ENCODE data around the gene EPN2. TPM values are rescaled to one million over a fixed set of nuclear protein-coding genes. Genes with fewer than 3 reads are reported as not detected.

The EPN2 gene
- polyA plus RNA-seq, 1 donor = 28.8 TPM

DNA sequence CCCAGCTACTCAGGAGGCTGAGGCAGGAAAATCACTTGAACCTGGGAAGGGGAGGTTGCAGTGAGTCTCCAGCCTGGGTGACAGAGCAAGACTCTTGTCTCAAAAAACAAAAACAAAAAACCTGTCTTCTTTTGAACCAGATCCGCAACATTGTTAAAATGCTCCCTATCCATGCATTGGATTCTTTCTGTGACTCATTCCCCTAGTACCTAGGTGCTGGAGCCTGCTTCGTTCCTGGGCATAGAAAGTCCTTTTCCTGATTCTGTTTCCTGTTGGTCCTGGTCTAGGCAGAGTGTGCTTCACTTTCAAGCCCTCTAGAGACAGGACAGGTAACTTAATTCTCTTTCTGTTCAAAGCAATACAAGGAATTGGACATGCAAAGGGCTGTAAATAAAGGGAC lies 5.2 kb downstream of the EPN2 start:
- DNase-seq = no peak

DNA sequence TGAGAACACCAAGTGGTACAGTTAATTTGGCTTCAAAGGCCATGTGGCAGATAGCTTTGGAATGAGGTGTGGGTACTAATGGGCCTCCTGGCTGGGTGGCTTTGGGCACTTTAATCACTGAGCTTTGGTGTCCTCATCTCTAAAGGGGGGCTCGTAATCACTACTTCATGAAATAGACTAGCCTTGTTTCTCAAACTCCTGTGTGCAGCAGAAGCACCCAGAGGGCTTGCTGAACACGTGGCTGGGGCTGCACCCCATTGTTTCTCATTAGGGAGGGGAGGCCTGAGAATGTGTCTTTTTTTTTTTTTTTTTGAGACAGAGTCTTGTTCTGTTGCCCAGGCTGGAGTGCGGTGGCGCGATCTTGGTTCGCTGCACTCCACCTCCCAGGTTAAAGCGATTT lies 5.8 kb downstream of the EPN2 start:
- no peak for DNase-seq

GRCh38 chr17:19243838-19244237 lies 6.7 kb downstream of the EPN2 start:
- no peak for DNase-seq

DNA sequence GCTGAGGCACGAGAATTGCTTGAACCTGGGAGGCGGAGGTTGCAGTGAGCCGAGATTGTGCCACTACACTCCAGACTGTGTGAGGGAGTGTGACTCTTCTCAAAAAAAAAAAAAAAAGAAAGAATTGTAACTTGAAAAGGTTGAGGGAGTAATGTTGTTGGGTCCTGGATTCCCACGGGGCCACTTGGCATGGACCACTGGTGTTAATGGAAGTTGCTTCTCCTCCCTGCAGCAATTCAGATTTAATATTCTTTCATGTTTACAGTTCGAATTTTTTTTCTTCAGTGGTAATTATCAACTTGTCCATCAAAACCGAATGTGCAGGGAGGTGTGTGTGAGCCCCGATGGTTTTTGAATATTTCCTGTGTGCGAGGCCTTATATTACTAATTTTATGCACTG lies 7.2 kb downstream of the EPN2 start:
- DNase-seq = no peak

- DNase-seq = no peak
Measured at GRCh38 chr17:19244781-19245180, 7.6 kb downstream of the EPN2 start.

DNA sequence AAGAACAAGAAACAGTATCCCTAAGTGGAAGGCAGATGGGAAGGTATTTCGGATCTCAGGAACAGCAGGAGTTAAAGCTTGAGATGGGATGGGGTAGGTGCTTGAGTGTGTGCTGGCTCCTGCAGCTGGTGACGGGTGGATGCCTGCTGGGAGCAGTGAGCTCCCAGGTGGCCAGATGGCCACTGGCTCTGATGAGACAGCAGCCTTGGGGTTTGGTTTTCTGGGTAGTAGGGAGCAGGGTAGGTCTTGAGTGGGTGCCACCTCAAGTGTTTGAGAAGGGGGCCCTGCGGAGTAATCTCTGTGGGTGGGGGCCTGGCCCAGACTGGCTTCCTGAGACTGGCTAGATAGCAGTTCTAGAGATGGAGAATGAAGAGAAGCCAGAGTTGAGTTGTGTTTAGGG lies 10.3 kb downstream of the EPN2 start:
- no peak for DNase-seq

- DNase-seq = no peak
Measured at GRCh38 chr17:19248151-19248927, 11.2 kb downstream of the EPN2 start.

DNA sequence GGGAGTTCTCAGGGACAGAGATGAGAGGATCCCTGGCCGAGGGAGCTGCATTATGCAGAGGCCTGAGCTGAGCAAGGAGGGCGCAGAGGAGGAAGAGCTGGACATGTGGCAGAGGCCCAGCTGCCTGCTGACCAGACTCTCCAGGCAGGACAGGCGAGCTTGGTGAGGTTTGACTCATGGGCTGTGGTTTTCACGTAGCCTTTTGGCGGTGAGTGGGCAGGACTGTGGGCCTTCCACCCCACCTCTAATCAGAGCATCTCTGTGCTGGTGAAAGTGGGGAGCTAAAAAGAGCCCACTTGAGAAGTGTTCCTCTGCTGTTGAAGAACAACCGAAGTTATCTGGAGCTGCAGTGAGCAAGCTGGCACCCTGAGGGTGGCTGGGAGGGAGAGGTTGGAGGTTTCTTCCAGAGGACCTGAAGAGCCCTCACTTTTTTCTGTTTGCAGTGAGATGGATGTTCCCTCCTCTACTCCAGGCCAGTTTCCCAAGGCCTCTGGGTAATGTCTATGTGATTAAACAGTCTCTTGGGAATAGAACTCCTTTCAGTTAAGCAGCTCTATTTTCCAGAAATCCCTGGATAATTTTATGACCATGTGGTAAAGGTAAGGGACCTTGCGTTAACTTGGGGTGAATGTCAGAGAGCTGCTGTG lies 11.9 kb downstream of the EPN2 start:
- DNase-seq = no peak

DNA sequence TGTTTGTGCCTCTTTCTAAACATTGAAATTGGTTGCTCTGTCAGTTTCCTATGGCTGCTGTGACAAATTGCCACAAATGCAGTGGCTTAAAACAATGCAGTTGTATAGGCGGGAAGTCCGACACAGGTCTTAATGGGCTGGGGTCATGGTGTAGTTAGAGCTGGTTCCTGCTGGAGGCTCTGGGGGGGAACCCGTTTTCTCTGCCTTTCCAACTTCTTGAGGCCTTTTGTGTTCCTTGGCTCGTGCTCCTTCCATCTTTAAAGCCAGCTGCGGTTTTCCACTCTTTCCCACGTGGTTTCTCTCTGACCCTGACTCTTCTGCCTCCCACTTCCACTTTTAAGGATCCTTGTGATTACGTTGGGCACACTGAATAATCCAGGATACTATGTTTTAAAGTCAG lies 12.5 kb downstream of the EPN2 start:
- DNase-seq = no peak

- DNase-seq = no peak
Measured at GRCh38 chr17:19250421-19251173, 13.4 kb downstream of the EPN2 start.

DNA sequence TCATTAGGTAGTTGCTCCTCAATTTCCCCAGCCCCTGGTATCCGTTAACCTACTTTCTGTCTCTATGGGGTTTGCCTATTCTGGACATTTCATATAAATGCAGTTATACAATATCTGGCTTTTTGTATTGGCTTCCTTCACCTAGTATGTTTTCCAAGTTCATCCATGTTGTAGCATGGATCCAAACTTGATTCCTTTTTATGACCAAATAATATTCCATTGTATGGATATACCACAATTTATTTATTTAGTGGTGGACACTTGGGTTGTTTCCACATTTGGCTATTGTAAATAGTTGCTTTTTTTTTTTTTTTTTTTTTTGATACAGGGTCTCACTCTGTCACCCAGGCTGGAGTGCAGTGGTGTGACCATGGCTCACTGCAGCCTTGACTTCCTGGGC lies 15.9 kb downstream of the EPN2 start:
- no peak for DNase-seq

DNA sequence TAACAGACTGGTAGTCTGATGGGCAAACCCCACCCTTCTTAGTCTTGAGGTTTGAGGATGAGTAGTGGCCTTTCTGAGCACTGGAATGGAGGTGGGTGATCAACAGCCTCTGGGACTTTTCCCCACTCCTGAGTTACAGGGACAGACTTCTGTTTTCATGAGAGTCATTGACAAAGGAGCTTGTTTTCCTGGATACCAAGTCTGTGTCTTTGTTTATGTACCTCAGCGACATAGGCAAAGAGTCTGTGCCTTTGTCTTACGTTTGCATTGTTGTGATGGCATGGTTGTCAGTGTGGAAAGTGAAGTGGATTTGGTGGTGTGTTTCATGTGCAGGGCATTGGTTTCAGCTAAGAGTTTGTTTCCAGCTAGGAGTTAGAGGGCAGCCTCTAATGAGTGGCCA lies 17.5 kb downstream of the EPN2 start:
- no peak for DNase-seq

GRCh38 chr17:19255279-19255678 lies 18.1 kb downstream of the EPN2 start:
- DNase-seq = no peak

DNA sequence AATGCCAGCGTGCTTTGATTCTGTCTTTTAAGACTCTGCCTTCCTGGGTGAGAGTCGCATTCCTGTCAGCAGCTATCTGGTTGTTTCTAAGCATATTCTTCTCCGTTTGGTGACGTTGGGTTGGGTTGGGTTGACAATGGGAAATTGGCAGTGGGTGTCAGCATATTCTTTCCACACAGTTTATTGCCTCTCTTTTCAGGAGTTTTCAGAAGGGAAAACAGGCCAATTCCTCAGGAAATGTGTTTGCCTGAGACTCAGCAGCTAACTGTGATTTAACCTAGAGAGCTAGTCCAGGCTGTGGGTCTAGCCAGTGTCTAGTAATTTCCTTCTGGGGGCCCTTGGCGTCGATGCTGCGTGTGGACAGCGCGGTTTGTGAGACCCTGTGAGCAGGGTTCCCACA lies 21.2 kb downstream of the EPN2 start:
- DNase-seq = no peak

- DNase-seq = no peak
Measured at GRCh38 chr17:19260958-19261357, 23.8 kb downstream of the EPN2 start.

- no peak for DNase-seq
Measured at GRCh38 chr17:19261426-19261825, 24.3 kb downstream of the EPN2 start.

- no peak for DNase-seq
Measured at GRCh38 chr17:19262650-19263631, 25.8 kb downstream of the EPN2 start.

DNA sequence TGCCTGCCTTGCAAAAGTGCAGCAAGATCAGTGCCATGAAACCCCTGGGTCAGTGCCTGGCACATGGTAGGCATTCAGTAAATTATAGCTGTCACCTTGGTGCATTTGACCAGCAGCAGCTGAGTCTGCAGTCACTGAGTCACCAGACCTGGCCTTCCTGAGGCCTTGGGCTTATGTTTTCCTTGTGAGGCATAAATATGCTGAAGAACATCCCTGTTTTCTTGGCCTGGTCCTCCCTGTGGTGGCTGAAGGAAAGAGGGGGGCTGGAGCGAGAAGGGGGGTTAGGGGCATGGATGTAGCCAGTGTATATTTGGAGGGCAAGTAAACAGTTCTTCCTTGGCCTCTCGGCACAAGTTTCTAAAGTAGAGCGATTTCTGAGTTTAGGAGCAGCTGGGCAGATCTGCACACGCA lies 26.5 kb downstream of the EPN2 start:
- no peak for DNase-seq

GRCh38 chr17:19264268-19264667 lies 27.1 kb downstream of the EPN2 start:
- no peak for DNase-seq

DNA sequence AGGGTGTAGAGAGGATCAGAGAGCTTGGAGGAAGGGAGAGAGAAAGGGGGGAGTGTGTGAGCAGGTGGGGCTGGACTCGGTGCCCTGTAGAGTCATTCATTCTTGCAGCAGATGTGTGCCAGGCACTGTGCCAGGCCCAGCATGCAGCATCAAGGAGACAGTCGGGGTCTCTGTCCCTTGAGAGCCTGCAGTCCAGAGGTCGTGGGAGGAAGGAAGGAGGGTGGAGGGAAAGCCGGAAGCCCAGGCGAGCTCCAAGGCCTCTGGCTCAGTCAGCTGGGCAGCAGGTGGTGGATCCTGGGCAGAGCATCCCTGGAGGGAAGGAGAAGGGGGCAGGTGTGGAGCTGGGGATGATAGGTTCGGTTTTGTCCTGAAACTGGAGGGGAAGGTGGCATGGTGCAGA lies 27.5 kb downstream of the EPN2 start:
- no peak for DNase-seq

DNA sequence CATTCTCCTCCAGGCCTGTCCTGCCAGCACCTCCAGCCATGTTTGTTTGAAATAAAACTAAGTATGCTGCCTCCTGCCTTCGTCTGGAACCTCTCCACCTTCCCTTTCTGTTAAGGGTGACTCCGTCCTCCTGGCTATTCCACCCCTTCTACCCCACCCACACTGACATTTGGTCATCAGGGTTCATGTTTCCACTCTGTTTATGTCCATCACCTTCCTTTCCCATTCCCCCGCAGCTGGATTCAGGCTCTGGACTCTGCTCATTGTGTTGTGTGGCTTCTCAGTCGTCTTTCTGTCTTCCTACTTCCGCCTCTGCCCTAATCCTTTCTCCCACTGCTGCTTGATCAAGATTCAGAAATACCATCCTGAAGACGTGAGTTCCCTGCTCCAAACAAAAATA lies 28.6 kb downstream of the EPN2 start:
- no peak for DNase-seq

DNA sequence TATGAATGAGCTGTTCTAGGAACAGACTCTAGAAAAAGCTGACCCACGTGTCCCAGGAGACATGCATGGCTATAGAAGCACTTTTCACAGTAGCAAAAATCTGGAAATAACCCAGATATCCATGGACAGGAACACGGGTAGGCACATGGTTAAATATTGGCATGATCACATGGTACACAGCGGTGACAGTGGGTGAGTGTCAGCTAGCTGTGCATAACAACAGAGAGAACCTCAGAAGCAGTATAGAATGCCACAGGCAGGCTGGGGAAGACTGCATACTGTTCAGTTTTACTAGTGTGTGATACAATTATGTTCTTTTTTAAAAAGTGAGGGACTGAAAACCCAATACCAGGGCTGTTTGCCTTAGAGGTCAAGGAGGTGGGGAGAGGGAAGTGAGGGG lies 31.4 kb downstream of the EPN2 start:
- no peak for DNase-seq

GRCh38 chr17:19269106-19269505 lies 31.9 kb downstream of the EPN2 start:
- no peak for DNase-seq
